Smooth muscle cell (in vitro differentiated cells): Measurements from ENCODE around the gene OR6C3. TPM values are rescaled to one million over a fixed set of nuclear protein-coding genes. Genes with fewer than 3 reads are reported as not detected.
"Not testable (repeated sequence)": the region's sequence is repeated elsewhere in the genome, so short reads cannot be mapped to it uniquely, and the experiment has no call there.

Source experiments
- DNase-seq: peaks from one replicate; lab custom pipeline; 2025; ENCODE audit not compliant: unreplicated experiment; lab: John Stamatoyannopoulos, UW
- H2AFZ ChIP-seq: fragments of 200-600 bp; sonication (generic); 2 replicates; pipeline ENCODE4 v1.6.0; 2016; ENCODE audit warnings: antibody characterized with exemption, low read depth, mild to moderate bottlenecking
- H3F3A ChIP-seq: fragments of 200-600 bp; sonication (generic); 2 replicates; pipeline ENCODE4 v1.6.0; 2017; ENCODE audit warnings: antibody characterized with exemption, low read depth
- H3K27ac ChIP-seq: fragments of 200-600 bp; sonication (generic); 2 replicates; pipeline ENCODE4 v1.5.1; 2016; ENCODE audit warnings: low read depth, mild to moderate bottlenecking
- H3K27me3 ChIP-seq: fragments of 200-600 bp; sonication (generic); 2 replicates; pipeline ENCODE4 v1.6.1; 2016; ENCODE audit warnings: low read depth, mild to moderate bottlenecking
- H3K36me3 ChIP-seq: fragments of 200-600 bp; sonication (generic); 2 replicates; pipeline ENCODE4 v1.5.1; 2016; ENCODE audit warnings: low read depth
- H3K4me1 ChIP-seq: fragments of 200-600 bp; sonication (generic); 2 replicates; pipeline ENCODE4 v1.5.1; 2016; ENCODE audit warnings: low read depth
- H3K4me2 ChIP-seq: fragments of 200-600 bp; sonication (generic); 2 replicates; pipeline ENCODE4 v1.6.0; 2016; ENCODE audit warnings: mild to moderate bottlenecking
- H3K4me3 ChIP-seq: fragments of 200-600 bp; sonication (generic); 2 replicates; pipeline ENCODE4 v1.5.1; 2016; ENCODE audit warnings: mild to moderate bottlenecking
- H3K79me2 ChIP-seq: fragments of 200-600 bp; sonication (generic); 2 replicates; pipeline ENCODE4 v1.6.0; 2016; ENCODE audit warnings: low read depth, mild to moderate bottlenecking
- H3K9ac ChIP-seq: fragments of 200-600 bp; sonication (generic); 2 replicates; pipeline ENCODE4 v1.6.0; 2016; ENCODE audit warnings: low read depth
- H3K9me3 ChIP-seq: fragments of 200-600 bp; sonication (generic); replicated peaks from 2 replicates; pipeline ENCODE4 v1.5.1; 2016; ENCODE audit warnings: low read depth
- H4K20me1 ChIP-seq: fragments of 200-600 bp; sonication (generic); 2 replicates; pipeline ENCODE4 v1.6.0; 2016; ENCODE audit warnings: low read depth
- CTCF ChIP-seq: fragments of 200-600 bp; sonication (generic); IDR thresholded peaks from 2 replicates; pipeline ENCODE4 v1.5.1; 2017; ENCODE audit warnings: borderline replicate concordance, mild to moderate bottlenecking, antibody characterized with exemption; ENCODE audit not compliant: insufficient read depth, poor library complexity, severe bottlenecking
- WGBS: methylation state at CpG from one replicate; pipeline ENCODE4 v1.1.7; 2016; ENCODE audit warnings: low lambda C conversion rate; 5-methylcytosine and 5-hydroxymethylcytosine counted together
- polyA plus RNA-seq: library from polyadenylated mRNA; unstranded; fragments of >200 nt; fragmentation: Nextera tagmentation; extraction: Ambion mirVana; gene quantifications from 2 replicates; pipeline ENCODE4 v1.2.1, GENCODE V29; 2016
- total RNA-seq: library from RNA; depleted of rRNA; stranded (reverse); fragments of >200 nt; gene quantifications from 2 replicates; pipeline ENCODE4 v1.2.3, GENCODE V29; 2014

Gene OR6C3
- total and polyA plus RNA-seq, 2 experiments from 2014 or later = not detected

DNA sequence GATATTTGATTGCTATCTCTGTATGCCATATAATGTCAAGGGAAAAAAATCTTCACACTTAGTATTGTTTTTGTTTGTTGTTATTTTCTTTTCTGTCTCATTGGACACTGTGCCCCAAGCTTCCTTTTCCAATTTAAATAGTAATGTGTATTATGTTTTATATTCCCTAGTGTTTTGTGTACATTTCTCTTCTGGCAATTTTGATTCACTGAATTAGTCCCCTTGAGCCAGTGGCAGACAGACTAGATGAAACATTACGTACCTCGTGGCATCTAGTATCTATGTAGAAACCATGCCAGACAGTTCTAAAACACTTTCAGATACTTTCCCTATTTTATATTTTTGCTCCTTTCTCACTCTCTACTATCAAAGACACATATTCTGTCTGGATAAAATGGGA lies 16.5 kb upstream of the OR6C3 start, which contains the start of gene OR6C1:
OR6C1 (plus strand) TSS at position 301 of the 400 bp plus-strand sequence. CDS start 6,257 bp downstream, outside the sequence.
- 98% methylated on average over 2 of the region's 2 CpGs for WGBS

DNA sequence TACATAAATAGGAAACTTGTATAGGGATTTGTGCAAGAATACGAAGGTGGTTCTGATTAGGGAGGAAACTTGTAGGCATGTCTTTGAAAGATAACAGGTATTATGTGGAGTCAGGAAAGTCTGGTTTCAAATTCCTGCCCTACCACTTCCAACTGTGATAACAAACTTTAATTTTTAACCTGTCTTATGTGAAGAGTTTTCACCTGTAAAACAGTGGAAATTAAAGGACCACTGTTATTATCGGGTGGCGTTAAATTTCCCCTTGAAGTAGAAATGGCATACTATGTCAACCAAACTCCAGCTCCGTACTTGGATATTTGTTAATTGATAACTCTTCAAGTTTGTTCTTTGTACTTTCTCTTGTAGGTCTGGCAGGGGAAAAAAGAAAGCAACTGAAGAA lies 10.3 kb upstream of the OR6C3 start:
- Histone ChIP-seq H3K27me3 (no peaks in the 10 kb centered on the region), H3F3A (no peaks in the 10 kb centered on the region), H3K4me3 (no peak overlapping the region), H3K9me3 (no peaks in the 10 kb centered on the region), H4K20me1 (no peaks in the 10 kb centered on the region), H3K27ac (no peak overlapping the region), H2AFZ (no peak overlapping the region), H3K79me2 (no peaks in the 10 kb centered on the region), H3K4me2 (no peak overlapping the region), H3K4me1 (no peaks in the 10 kb centered on the region), H3K9ac (no peak overlapping the region), H3K36me3 (no peaks in the 10 kb centered on the region)
- no peak for TF ChIP-seq CTCF
- no peak for DNase-seq
- WGBS = 69% methylated on average over 4 of the region's 4 CpGs

More for the DNA sequence above, 16.5 kb upstream of the OR6C3 start, which contains the start of gene OR6C1:
- no peak for TF ChIP-seq CTCF
- Histone ChIP-seq H3K4me3 (no peak within 1 kb of the TSS), H3K36me3 (no peaks in the 10 kb centered on the region), H3K4me2 (no peak within 1 kb of the TSS), H3K9me3 (no peaks in the 10 kb centered on the region), H3F3A (no peaks in the 10 kb centered on the region), H3K27ac (no peak within 1 kb of the TSS), H3K4me1 (no peaks in the 10 kb centered on the region), H4K20me1 (no peaks in the 10 kb centered on the region), H2AFZ (no peak within 1 kb of the TSS), H3K9ac (no peak within 1 kb of the TSS), H3K27me3 (no peaks in the 10 kb centered on the region), H3K79me2 (no peaks in the 10 kb centered on the region)
- no peak for DNase-seq

DNA sequence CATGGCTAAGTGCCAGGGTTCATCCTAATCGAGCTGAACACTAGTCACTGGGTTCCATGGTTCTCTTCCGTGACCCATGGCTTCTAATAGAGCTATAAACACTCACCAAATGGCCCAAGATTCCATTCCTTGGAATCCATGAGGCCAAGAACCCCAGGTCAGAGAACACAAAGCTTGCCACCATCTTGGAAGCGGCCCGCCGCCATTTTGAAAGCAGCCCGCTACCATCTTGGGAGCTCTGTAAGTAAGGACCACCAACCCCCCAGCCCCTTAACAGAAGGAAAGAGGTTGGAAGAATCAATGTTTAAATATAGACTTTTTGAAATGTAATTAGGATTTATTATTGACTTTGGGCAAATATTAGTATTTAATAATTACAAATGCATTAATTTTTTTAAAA lies 4.7 kb upstream of the OR6C3 start:
- H3K27ac ChIP-seq, H3K9me3 ChIP-seq, H3K36me3 ChIP-seq, H3K4me2 ChIP-seq, DNase-seq, H3K9ac ChIP-seq, H2AFZ ChIP-seq, H3K4me3 ChIP-seq, H3F3A ChIP-seq, H4K20me1 ChIP-seq, H3K79me2 ChIP-seq, H3K27me3 ChIP-seq, H3K4me1 ChIP-seq: not testable (repeated sequence)
- 94% methylated on average over 6 of the region's 6 CpGs for WGBS

GRCh38 chr12:55336002-55336401 lies 5.5 kb downstream of the OR6C3 start:
- H4K20me1 ChIP-seq = no peaks in the 10 kb centered on the region
- no peaks in the 10 kb centered on the region for H3K79me2 ChIP-seq
- 93% methylated on average over 10 of the region's 10 CpGs for WGBS
- no peaks in the 10 kb centered on the region for H3F3A ChIP-seq
- no peak overlapping the region for H3K4me2 ChIP-seq
- no peak overlapping the region for H3K4me3 ChIP-seq
- no peak for DNase-seq
- H2AFZ ChIP-seq = no peak overlapping the region
- H3K27ac ChIP-seq = no peak overlapping the region
- no peaks in the 10 kb centered on the region for H3K4me1 ChIP-seq
- H3K9ac ChIP-seq = no peak overlapping the region
- H3K9me3 ChIP-seq = no peaks in the 10 kb centered on the region
- H3K27me3 ChIP-seq = no peaks in the 10 kb centered on the region
- TF ChIP-seq CTCF = no peak
- H3K36me3 ChIP-seq = no peaks in the 10 kb centered on the region

DNA sequence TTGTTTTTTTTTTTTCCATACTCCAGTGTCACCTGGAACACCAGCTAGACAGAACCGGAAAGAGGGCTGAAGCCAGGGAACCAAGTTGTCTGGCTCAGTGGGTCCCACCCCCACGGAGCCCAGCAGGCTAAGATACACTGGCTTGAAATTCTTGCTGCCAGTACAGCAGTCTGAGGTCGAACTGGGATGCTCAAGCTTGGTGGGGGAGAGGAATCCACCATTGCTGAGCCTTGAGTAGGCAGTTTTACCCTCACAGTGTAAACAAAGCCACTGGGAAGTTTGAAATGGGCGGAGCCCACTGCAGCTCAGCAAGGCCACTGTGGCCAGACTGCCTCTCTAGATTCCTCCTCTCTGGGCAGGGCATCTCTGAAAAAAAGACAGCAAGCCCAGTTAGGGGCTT lies 24.8 kb downstream of the OR6C3 start:
- H2AFZ ChIP-seq, H3K4me3 ChIP-seq, H3K4me2 ChIP-seq, H3K27ac ChIP-seq, H3F3A ChIP-seq, DNase-seq, H3K9ac ChIP-seq, H3K79me2 ChIP-seq, H4K20me1 ChIP-seq, H3K36me3 ChIP-seq, H3K9me3 ChIP-seq, H3K4me1 ChIP-seq, H3K27me3 ChIP-seq: not testable (repeated sequence)
- 50% methylated on average over 4 of the region's 4 CpGs for WGBS
